ENCODE measurements around the gene HECTD4. TPM values are rescaled to one million over a fixed set of nuclear protein-coding genes. Genes with fewer than 3 reads are reported as not detected.

HECTD4 gene
- total RNA-seq, 1 experiment from 2014 or later = 30.0 TPM

DNA sequence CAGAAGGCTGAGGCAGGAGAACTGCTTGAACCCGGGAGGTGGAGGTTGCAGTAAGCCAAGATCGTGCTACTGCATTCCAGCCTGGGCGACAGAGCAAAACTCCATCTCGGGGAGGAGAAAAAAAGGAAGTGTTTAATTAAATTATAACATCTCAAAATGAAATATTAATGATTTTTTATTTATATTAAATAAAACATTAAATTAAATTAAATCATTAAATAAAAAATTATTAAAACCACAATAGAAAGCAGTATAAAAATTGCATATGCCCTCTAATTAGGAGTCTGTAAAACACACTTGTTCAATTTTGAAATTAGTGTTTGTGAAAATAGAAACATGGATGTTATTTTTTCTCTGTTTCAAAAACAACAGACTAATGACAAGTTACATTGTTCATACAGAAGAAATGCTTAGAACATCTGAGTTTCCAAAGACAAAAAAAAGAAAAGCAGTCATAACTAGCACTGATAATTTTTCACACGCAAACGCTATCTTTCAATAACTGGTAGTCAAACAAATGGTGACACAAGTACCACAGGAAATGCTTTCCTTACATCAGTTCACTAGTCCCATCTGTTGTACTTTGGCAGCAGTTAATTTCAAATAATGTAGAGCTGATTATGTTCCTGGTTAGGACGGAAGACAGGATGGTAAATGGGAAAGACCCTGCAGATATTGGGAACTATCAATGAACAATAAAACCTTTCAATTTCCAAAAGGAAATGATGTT, 54.9 kb downstream of the HECTD4 start:
- no peak overlapping the region for H3K18ac ChIP-seq (ENCODE audit: insufficient read length, low read depth, low read length)
- no peak overlapping the region for H4K5ac ChIP-seq (ENCODE audit: insufficient read length, low read depth, low read length)
- H3K23me2 ChIP-seq (ENCODE audit: insufficient read length, low read depth, low read length, poor library complexity, severe bottlenecking) = no peaks in the 10 kb centered on the region
- no peak overlapping the region for H2AFZ ChIP-seq (ENCODE audit: low read length)
- no CpG with 5 or more reads among the region's 7 CpGs for WGBS (ENCODE audit: extremely low coverage, insufficient read length, low lambda C conversion rate)
- no peak overlapping the region for H4K91ac ChIP-seq (ENCODE audit: insufficient read length, low read depth, low read length)
- H4K8ac ChIP-seq (replicated peaks; ENCODE audit: insufficient read length, low read depth, low read length) = no peak overlapping the region
- H3K4me2 ChIP-seq (ENCODE audit: insufficient read depth, insufficient read length, low read length) = no peak overlapping the region
- H2BK120ac ChIP-seq (ENCODE audit: low read depth, low read length, poor library complexity, severe bottlenecking) = no peak overlapping the region
- DNase-seq = no peak
- peaks cover 2% of the 10 kb centered on the region for H3K79me1 ChIP-seq (ENCODE audit: insufficient read depth, low read depth, low read length, poor library complexity, severe bottlenecking)
- no peak overlapping the region for H3K14ac ChIP-seq (ENCODE audit: insufficient read depth, low read length)
- H3K9me3 ChIP-seq (ENCODE audit: control insufficient read depth, low read depth, low read length) = no peaks in the 10 kb centered on the region
- H2BK5ac ChIP-seq (ENCODE audit: insufficient read length, low read length) = no peak overlapping the region
- no peaks in the 10 kb centered on the region for H3K27me3 ChIP-seq (ENCODE audit: insufficient read depth, low read length)
- H3K27ac ChIP-seq (ENCODE audit: insufficient read length, low read depth, low read length) = no peak overlapping the region
- H3K9ac ChIP-seq (ENCODE audit: extremely low read depth, insufficient read length, low read length) = no peak overlapping the region
- H2AK5ac ChIP-seq (ENCODE audit: insufficient read length, low read length) = no peak overlapping the region
- no peak overlapping the region for H2BK15ac ChIP-seq (ENCODE audit: low read depth, low read length)
- no peak overlapping the region for H3T11ph ChIP-seq (ENCODE audit: low read length)
- H2BK20ac ChIP-seq (ENCODE audit: low read depth, low read length, poor library complexity, severe bottlenecking) = no peak overlapping the region
- no peaks in the 10 kb centered on the region for H4K20me1 ChIP-seq (ENCODE audit: control insufficient read depth, insufficient read depth, insufficient read length)
- no peaks in the 10 kb centered on the region; the same call in 1 of the 2 replicates for H3K79me2 ChIP-seq (ENCODE audit: insufficient read depth, low read length)
- TF ChIP-seq, protein P1, sequence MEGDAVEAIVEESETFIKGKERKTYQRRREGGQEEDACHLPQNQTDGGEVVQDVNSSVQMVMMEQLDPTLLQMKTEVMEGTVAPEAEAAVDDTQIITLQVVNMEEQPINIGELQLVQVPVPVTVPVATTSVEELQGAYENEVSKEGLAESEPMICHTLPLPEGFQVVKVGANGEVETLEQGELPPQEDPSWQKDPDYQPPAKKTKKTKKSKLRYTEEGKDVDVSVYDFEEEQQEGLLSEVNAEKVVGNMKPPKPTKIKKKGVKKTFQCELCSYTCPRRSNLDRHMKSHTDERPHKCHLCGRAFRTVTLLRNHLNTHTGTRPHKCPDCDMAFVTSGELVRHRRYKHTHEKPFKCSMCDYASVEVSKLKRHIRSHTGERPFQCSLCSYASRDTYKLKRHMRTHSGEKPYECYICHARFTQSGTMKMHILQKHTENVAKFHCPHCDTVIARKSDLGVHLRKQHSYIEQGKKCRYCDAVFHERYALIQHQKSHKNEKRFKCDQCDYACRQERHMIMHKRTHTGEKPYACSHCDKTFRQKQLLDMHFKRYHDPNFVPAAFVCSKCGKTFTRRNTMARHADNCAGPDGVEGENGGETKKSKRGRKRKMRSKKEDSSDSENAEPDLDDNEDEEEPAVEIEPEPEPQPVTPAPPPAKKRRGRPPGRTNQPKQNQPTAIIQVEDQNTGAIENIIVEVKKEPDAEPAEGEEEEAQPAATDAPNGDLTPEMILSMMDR (conservative IDR thresholded peaks at IDR 0.05) = no peak
- no peak overlapping the region for H2BK12ac ChIP-seq (ENCODE audit: insufficient read length, low read depth, low read length)
- no peak overlapping the region for H3K23ac ChIP-seq (ENCODE audit: insufficient read length, low read depth, low read length)
- Mint-ChIP-seq H3K4me1 (peaks cover 9 to 12% of the 10 kb centered on the region in 2 experiments), H3K27me3 (ENCODE audit: low read depth) (no peaks in the 10 kb centered on the region), H3K27ac (no peak overlapping the region), H3K4me3 (no peak overlapping the region), H3K9me3 (no peaks in the 10 kb centered on the region), H3K36me3 (ENCODE audit: insufficient read depth in 1 of 3, low read depth in 3 of 3) (no peaks in the 10 kb centered on the region)
- H3K4me1 ChIP-seq (ENCODE audit: insufficient read depth, low read length) = peaks cover 2% of the 10 kb centered on the region; the same call in 1 of the 2 replicates
- no peak overlapping the region for H3K4ac ChIP-seq (ENCODE audit: low read depth, low read length)
- H3K56ac ChIP-seq (ENCODE audit: insufficient read length, low read depth, low read length) = no peak overlapping the region

Measured in H9 (cell line).